H1 (cell line): ENCODE data around the gene MED10. TPM values are rescaled to one million over a fixed set of nuclear protein-coding genes. Genes with fewer than 3 reads are reported as not detected.

Source experiments
- CTCF ChIA-PET: fragments of 300-600 bp; sonication (Branson Sonifier 250); formaldehyde crosslinking; loops from one replicate; lab custom pipeline; 2021; ENCODE audit not compliant: partially characterized antibody; lab: Charles Lee
- POLR2A ChIA-PET: fragments of 300-600 bp; sonication (Branson Sonifier 250); formaldehyde crosslinking; loops from one replicate; lab custom pipeline; 2021; ENCODE audit warnings: inconsistent platforms; ENCODE audit not compliant: partially characterized antibody; lab: Charles Lee
- DNase-seq, 2 experiments: peaks; one replicate each; pipeline versions ENCODE4 v3.0.0 to v3.0.0-alpha.2; 2010 to 2022; ENCODE audit warnings: low spot score in 2 of 2, low read depth in 1 of 2, mixed read lengths in 1 of 2
- FAIRE-seq: peaks from 2 replicates; lab custom pipeline; 2011; peaks lifted over from hg19 to GRCh38; lab: Jason Lieb, UNC
- H2AFZ ChIP-seq: 2 replicates; pipeline ENCODE4 v1.8.1; 2012; ENCODE audit warnings: low read length, inconsistent platforms
- H2AK5ac ChIP-seq: 2 replicates; pipeline ENCODE4 v1.6.1; 2013; ENCODE audit warnings: low read depth, low read length
- H2BK120ac ChIP-seq: replicated peaks from 2 replicates; pipeline ENCODE3; 2013; ENCODE audit warnings: low read depth, low read length, inconsistent platforms
- H2BK12ac ChIP-seq: 2 replicates; pipeline ENCODE4 v1.6.1; 2013; ENCODE audit warnings: low read depth, low read length
- H2BK15ac ChIP-seq: 2 replicates; pipeline ENCODE4 v1.6.1; 2013; ENCODE audit warnings: low read length
- H2BK20ac ChIP-seq: 2 replicates; pipeline ENCODE4 v1.6.1; 2013; ENCODE audit warnings: low read length
- H2BK5ac ChIP-seq: 2 replicates; pipeline ENCODE4 v1.6.1; 2013; ENCODE audit warnings: low read depth, low read length
- H3K14ac ChIP-seq: 2 replicates; pipeline ENCODE4 v1.6.1; 2013; ENCODE audit warnings: inconsistent platforms; ENCODE audit not compliant: insufficient read length
- H3K18ac ChIP-seq: 2 replicates; pipeline ENCODE4 v1.6.1; 2013; ENCODE audit warnings: low read length; ENCODE audit errors: extremely low read depth
- H3K23ac ChIP-seq: 2 replicates; pipeline ENCODE4 v1.6.1; 2013; ENCODE audit warnings: inconsistent platforms; ENCODE audit not compliant: insufficient read length
- H3K23me2 ChIP-seq: 2 replicates; pipeline ENCODE4 v1.6.1; 2013; ENCODE audit warnings: low read depth, low read length
- H3K27ac ChIP-seq: 2 replicates; pipeline ENCODE4 v1.6.1; 2011; ENCODE audit warnings: low read depth, low read length, inconsistent platforms
- H3K27me3 ChIP-seq, 4 experiments: replicated peaks in 1 of 4; 1 replicate in 1 of 4; 2 replicates in 3 of 4; pipeline versions ENCODE4 v1.6.1 to v1.8.1; 2011 to 2013; ENCODE audit warnings: low read length in 3 of 4, mild to moderate bottlenecking in 3 of 4, inconsistent platforms in 2 of 4, mixed read lengths in 2 of 4, moderate library complexity in 1 of 4; ENCODE audit not compliant: control insufficient read depth in 3 of 4, insufficient read depth in 3 of 4; ENCODE audit errors: extremely low read depth in 1 of 4
- H3K36me3 ChIP-seq, 4 experiments: 2 replicates each; pipeline versions ENCODE4 v1.6.1 to v1.8.1; 2011 to 2013; ENCODE audit warnings: mild to moderate bottlenecking in 4 of 4, low read length in 3 of 4, moderate library complexity in 2 of 4, control low read depth in 1 of 4, inconsistent platforms in 1 of 4; ENCODE audit not compliant: insufficient read depth in 4 of 4, control insufficient read depth in 2 of 4
- H3K4ac ChIP-seq: replicated peaks from 2 replicates; pipeline ENCODE3; 2013; ENCODE audit warnings: low read length, low read depth, mixed read lengths, inconsistent platforms; ENCODE audit not compliant: insufficient read length
- H3K4me1 ChIP-seq, 4 experiments: replicated peaks in 1 of 4; 1 replicate in 1 of 4; 2 replicates in 3 of 4; pipeline versions ENCODE4 v1.6.1 to v1.8.1; 2011 to 2013; ENCODE audit warnings: low read length in 3 of 4, inconsistent platforms in 2 of 4, mixed read lengths in 1 of 4; ENCODE audit not compliant: insufficient read depth in 4 of 4, control insufficient read depth in 3 of 4
- H3K4me2 ChIP-seq, 2 experiments: 2 replicates each; pipeline versions ENCODE4 v1.6.1 to v1.8.1; 2011 to 2013; ENCODE audit warnings: low read depth in 2 of 2, low read length in 2 of 2, control low read depth in 1 of 2, inconsistent platforms in 1 of 2, mild to moderate bottlenecking in 1 of 2; ENCODE audit not compliant: insufficient read depth in 1 of 2
- H3K4me3 ChIP-seq, 4 experiments: fragments of 200-600, 300-600 bp in 1 of 4; sonication (generic), shearing (Covaris generic), sonication (Bioruptor Twin) in 1 of 4; 2 replicates each; pipeline versions ENCODE4 v1.5.1 to v1.8.1; 2011 to 2016; ENCODE audit warnings: low read length in 4 of 4, low read depth in 3 of 4, control low read depth in 2 of 4, inconsistent platforms in 2 of 4, mild to moderate bottlenecking in 2 of 4, mixed read lengths in 1 of 4, moderate library complexity in 1 of 4; ENCODE audit not compliant: insufficient read depth in 2 of 4; ENCODE audit errors: extremely low read depth in 1 of 4
- H3K56ac ChIP-seq: replicated peaks from 2 replicates; pipeline ENCODE3; 2013; ENCODE audit warnings: low read depth, mild to moderate bottlenecking, mixed read lengths, low read length, inconsistent platforms; ENCODE audit not compliant: insufficient read length
- H3K79me1 ChIP-seq: 2 replicates; pipeline ENCODE4 v1.6.1; 2013; ENCODE audit warnings: low read depth, low read length, control low read depth
- H3K79me2 ChIP-seq, 2 experiments: 2 replicates each; pipeline versions ENCODE4 v1.6.1 to v1.8.1; 2012 to 2013; ENCODE audit warnings: low read length in 2 of 2, mild to moderate bottlenecking in 2 of 2, inconsistent platforms in 1 of 2; ENCODE audit not compliant: insufficient read depth in 2 of 2, control insufficient read depth in 1 of 2
- H3K9ac ChIP-seq, 4 experiments: replicated peaks in 1 of 4; 1 replicate in 1 of 4; 2 replicates in 3 of 4; pipeline versions ENCODE4 v1.6.1 to v1.8.1; 2011 to 2013; ENCODE audit warnings: low read depth in 3 of 4, low read length in 3 of 4, control low read depth in 2 of 4, mild to moderate bottlenecking in 2 of 4, moderate library complexity in 2 of 4, inconsistent platforms in 1 of 4; ENCODE audit errors: extremely low read depth in 1 of 4
- H3K9me3 ChIP-seq, 2 experiments: 2 replicates each; pipeline versions ENCODE4 v1.6.1 to v1.8.1; 2012 to 2013; ENCODE audit warnings: mild to moderate bottlenecking in 2 of 2, moderate library complexity in 2 of 2, control low read depth in 1 of 2, inconsistent platforms in 1 of 2, low read depth in 1 of 2, low read length in 1 of 2, mixed read lengths in 1 of 2; ENCODE audit not compliant: insufficient read depth in 2 of 2
- H4K20me1 ChIP-seq, 2 experiments: replicated peaks in 1 of 2; 2 replicates each; pipeline versions ENCODE3 to v1.8.1; 2011 to 2013; ENCODE audit warnings: inconsistent platforms in 2 of 2, low read length in 2 of 2, mild to moderate bottlenecking in 1 of 2; ENCODE audit not compliant: insufficient read depth in 2 of 2, control insufficient read depth in 1 of 2
- H4K5ac ChIP-seq: 2 replicates; pipeline ENCODE4 v1.6.1; 2013; ENCODE audit warnings: low read length, low read depth, mixed read lengths, inconsistent platforms; ENCODE audit not compliant: insufficient read length
- H4K8ac ChIP-seq: 2 replicates; pipeline ENCODE4 v1.8.0; 2013; ENCODE audit warnings: mild to moderate bottlenecking, moderate library complexity, low read length, inconsistent platforms; ENCODE audit not compliant: insufficient read depth; ENCODE audit errors: extremely low read depth
- H4K91ac ChIP-seq: replicated peaks from 2 replicates; pipeline ENCODE3; 2013; ENCODE audit warnings: low read length, mixed read lengths, inconsistent platforms; ENCODE audit not compliant: insufficient read length
- RNF2 ChIP-seq: fragments of 200-900, 300-1000 bp; sonication (generic); IDR thresholded peaks from 2 replicates; pipeline ENCODE4 v1.7.1; 2016; ENCODE audit warnings: borderline replicate concordance, low read depth, mild to moderate bottlenecking, antibody characterized with exemption, low read length; ENCODE audit not compliant: poor library complexity, severe bottlenecking; ENCODE audit errors: missing control alignments
- SIN3A ChIP-seq, 2 experiments: IDR thresholded peaks in 1 of 2; conservative IDR thresholded peaks in 1 of 2; 2 replicates each; pipeline ENCODE4 v1.6.1; 2011 to 2012; ENCODE audit warnings: low read length in 2 of 2, improper control_type of control experiment in 1 of 2, low read depth in 1 of 2, mild to moderate bottlenecking in 1 of 2
- WGBS, 2 experiments: shearing (Covaris generic) in 1 of 2; methylation state at CpG; one replicate each; pipeline versions ENCODE4 v1.1.6 to v1.1.7; 2013 to 2015; ENCODE audit warnings: low lambda C conversion rate in 2 of 2, mixed read lengths in 2 of 2, inconsistent platforms in 1 of 2, low coverage in 1 of 2, missing lambda C conversion rate in 1 of 2; ENCODE audit not compliant: insufficient replicate concordance in 2 of 2, insufficient coverage in 1 of 2, insufficient read length in 1 of 2; ENCODE audit errors: extremely low coverage in 1 of 2, missing lambda C conversion rate in 1 of 2; 5-methylcytosine and 5-hydroxymethylcytosine counted together
- polyA plus RNA-seq, 7 experiments: library from polyadenylated mRNA; depleted of rRNA in 3 of 7; stranded (reverse) in 5 of 7; unstranded in 2 of 7; fragments of >200 nt in 5 of 7; fragments of 200-250 nt in 2 of 7; gene quantifications; 1 replicate in 5 of 7; 2 replicates in 1 of 7; 4 replicates in 1 of 7; pipeline versions ENCODE4 v1.2.1 to v1.2.3, GENCODE V29; 2011 to 2013; ENCODE audit warnings: missing spikeins in 2 of 7, mixed read lengths in 2 of 7
- total RNA-seq: library from RNA; stranded (reverse); fragmentation: NEBNext Ultra II Directional; extraction: Animal tissue kit (Norgen Biotek cat#: 25700); gene quantifications from 2 replicates; pipeline ENCODE4 v1.2.1, GENCODE V29; 2021

Gene MED10
- total and polyA plus RNA-seq, 2 of the 8 experiments (the other 6 are each of a cell fraction or from before 2014, with no cell fraction given) = 20.1 to 23.2 TPM

DNA sequence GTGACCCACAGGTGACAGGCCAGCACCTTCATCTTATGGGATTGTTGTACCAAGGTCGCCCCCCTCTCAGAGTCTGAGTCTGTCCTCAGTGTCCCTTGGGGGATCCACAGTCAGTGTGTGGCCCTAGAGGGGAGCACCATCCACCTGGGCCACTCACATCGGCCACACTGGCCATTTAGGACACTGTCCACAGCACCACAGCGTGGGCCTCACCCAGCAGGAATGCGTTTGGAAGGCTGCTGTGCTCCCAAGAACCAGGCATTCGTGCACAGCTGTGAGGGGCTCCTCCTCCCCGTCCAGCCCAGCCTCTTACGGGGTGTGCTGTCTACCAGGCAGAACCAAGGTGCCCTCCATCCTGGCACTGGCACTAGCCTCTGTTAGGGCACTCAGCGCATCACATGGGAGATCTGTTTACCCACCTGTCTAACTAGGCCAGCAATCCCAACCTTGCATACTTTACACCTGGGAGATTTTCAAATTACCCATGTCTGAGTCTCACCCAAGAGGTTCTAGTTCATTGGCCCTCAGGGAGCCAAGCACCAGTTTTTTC is 45.8 kb upstream of the MED10 start:
- no peak overlapping the region for H4K5ac ChIP-seq
- TF ChIP-seq SIN3A (conservative IDR thresholded peaks at IDR 0.05 in 1 of 2, IDR thresholded peaks at IDR 0.05 in 1 of 2; ENCODE audit: low read depth in 1 of 2, low read length in 2 of 2) (no peak), RNF2 (no peak)
- H4K8ac ChIP-seq = no peak overlapping the region
- no peaks in the 10 kb centered on the region for H4K20me1 ChIP-seq
- no peak overlapping the region for H3K4me3 ChIP-seq
- no peak overlapping the region for H3K18ac ChIP-seq
- H3K9ac ChIP-seq = no peak overlapping the region
- no peak overlapping the region for H4K91ac ChIP-seq
- FAIRE-seq = no peak
- H3K4me2 ChIP-seq = no peak overlapping the region
- no peaks in the 10 kb centered on the region for H3K79me1 ChIP-seq
- H3K4ac ChIP-seq = no peak overlapping the region
- no peaks in the 10 kb centered on the region for H3K23me2 ChIP-seq
- no peaks in the 10 kb centered on the region for H3K4me1 ChIP-seq
- no peak overlapping the region for H2BK20ac ChIP-seq
- H2BK5ac ChIP-seq = no peak overlapping the region
- H3K9me3 ChIP-seq = 0 out of 4 replicates have a peak, but pooled peaks cover 0 to 2% of the 10 kb centered on the region in 2 experiments
- H2BK15ac ChIP-seq = no peak overlapping the region
- DNase-seq = no peak
- POLR2A ChIA-PET = no interaction called here
- no peak overlapping the region for H3K56ac ChIP-seq
- peaks cover 0 to 1% (median 0%) of the 10 kb centered on the region in 4 experiments; a peak in 1 of 7 replicates for H3K27me3 ChIP-seq
- no peaks in the 10 kb centered on the region for H3K79me2 ChIP-seq
- H2BK12ac ChIP-seq = no peak overlapping the region
- no peak overlapping the region for H3K23ac ChIP-seq
- no peak overlapping the region for H2AFZ ChIP-seq
- H3K27ac ChIP-seq = no peak overlapping the region
- no peaks in the 10 kb centered on the region for H3K36me3 ChIP-seq
- H3K14ac ChIP-seq = no peak overlapping the region
- H2AK5ac ChIP-seq = no peak overlapping the region
- CTCF ChIA-PET = interaction anchor here (1.7 kb wide), 1 partner anchor 11 kb away, joined by 8 read pairs; no protein-coding TSS in a partner anchor
- no peak overlapping the region for H2BK120ac ChIP-seq
- 88% methylated on average over 8 of the region's 8 CpGs; no CpG with 5 or more reads in 1 of the 2 experiments for WGBS, 2 experiments
